Smooth muscle cell (in vitro differentiated cells): ENCODE measurements around the gene SULF2. TPM values are rescaled to one million over a fixed set of nuclear protein-coding genes. Genes with fewer than 3 reads are reported as not detected.

Experiments used
- DNase-seq: peaks from one replicate; lab custom pipeline; 2025; ENCODE audit not compliant: unreplicated experiment; lab: John Stamatoyannopoulos, UW
- H2AFZ ChIP-seq: fragments of 200-600 bp; sonication (generic); 2 replicates; pipeline ENCODE4 v1.6.0; 2016; ENCODE audit warnings: antibody characterized with exemption, low read depth, mild to moderate bottlenecking
- H3F3A ChIP-seq: fragments of 200-600 bp; sonication (generic); 2 replicates; pipeline ENCODE4 v1.6.0; 2017; ENCODE audit warnings: antibody characterized with exemption, low read depth
- H3K27ac ChIP-seq: fragments of 200-600 bp; sonication (generic); 2 replicates; pipeline ENCODE4 v1.5.1; 2016; ENCODE audit warnings: low read depth, mild to moderate bottlenecking
- H3K27me3 ChIP-seq: fragments of 200-600 bp; sonication (generic); 2 replicates; pipeline ENCODE4 v1.6.1; 2016; ENCODE audit warnings: low read depth, mild to moderate bottlenecking
- H3K36me3 ChIP-seq: fragments of 200-600 bp; sonication (generic); 2 replicates; pipeline ENCODE4 v1.5.1; 2016; ENCODE audit warnings: low read depth
- H3K4me1 ChIP-seq: fragments of 200-600 bp; sonication (generic); 2 replicates; pipeline ENCODE4 v1.5.1; 2016; ENCODE audit warnings: low read depth
- H3K4me2 ChIP-seq: fragments of 200-600 bp; sonication (generic); 2 replicates; pipeline ENCODE4 v1.6.0; 2016; ENCODE audit warnings: mild to moderate bottlenecking
- H3K4me3 ChIP-seq: fragments of 200-600 bp; sonication (generic); 2 replicates; pipeline ENCODE4 v1.5.1; 2016; ENCODE audit warnings: mild to moderate bottlenecking
- H3K79me2 ChIP-seq: fragments of 200-600 bp; sonication (generic); 2 replicates; pipeline ENCODE4 v1.6.0; 2016; ENCODE audit warnings: low read depth, mild to moderate bottlenecking
- H3K9ac ChIP-seq: fragments of 200-600 bp; sonication (generic); 2 replicates; pipeline ENCODE4 v1.6.0; 2016; ENCODE audit warnings: low read depth
- H3K9me3 ChIP-seq: fragments of 200-600 bp; sonication (generic); replicated peaks from 2 replicates; pipeline ENCODE4 v1.5.1; 2016; ENCODE audit warnings: low read depth
- H4K20me1 ChIP-seq: fragments of 200-600 bp; sonication (generic); 2 replicates; pipeline ENCODE4 v1.6.0; 2016; ENCODE audit warnings: low read depth
- CTCF ChIP-seq: fragments of 200-600 bp; sonication (generic); IDR thresholded peaks from 2 replicates; pipeline ENCODE4 v1.5.1; 2017; ENCODE audit warnings: borderline replicate concordance, mild to moderate bottlenecking, antibody characterized with exemption; ENCODE audit not compliant: insufficient read depth, poor library complexity, severe bottlenecking
- WGBS: methylation state at CpG from one replicate; pipeline ENCODE4 v1.1.7; 2016; ENCODE audit warnings: low lambda C conversion rate; 5-methylcytosine and 5-hydroxymethylcytosine counted together
- polyA plus RNA-seq: library from polyadenylated mRNA; unstranded; fragments of >200 nt; fragmentation: Nextera tagmentation; extraction: Ambion mirVana; gene quantifications from 2 replicates; pipeline ENCODE4 v1.2.1, GENCODE V29; 2016
- total RNA-seq: library from RNA; depleted of rRNA; stranded (reverse); fragments of >200 nt; gene quantifications from 2 replicates; pipeline ENCODE4 v1.2.3, GENCODE V29; 2014

SULF2 gene
- total and polyA plus RNA-seq, 2 experiments from 2014 or later: 109 to 144 TPM

- no peaks in the 10 kb centered on the region for H3F3A ChIP-seq
- no peaks in the 10 kb centered on the region for H3K36me3 ChIP-seq
Measured at GRCh38 chr20:47623206-47623605, 162.1 kb downstream of the SULF2 start.

GRCh38 chr20:47622118-47622665 lies 163.1 kb downstream of the SULF2 start:
- peaks cover 9% of the 10 kb centered on the region for H3K79me2 ChIP-seq
- no peaks in the 10 kb centered on the region for H3F3A ChIP-seq
- no peaks in the 10 kb centered on the region for H3K36me3 ChIP-seq
- H4K20me1 ChIP-seq: peaks cover 15% of the 10 kb centered on the region
- no peak overlapping the region for H2AFZ ChIP-seq
- no peak overlapping the region for H3K4me2 ChIP-seq
- no peak for TF ChIP-seq CTCF
- no peak overlapping the region for H3K4me3 ChIP-seq
- H3K4me1 ChIP-seq: no peaks in the 10 kb centered on the region
- WGBS: 98% methylated on average over 9 of the region's 9 CpGs
- no peaks in the 10 kb centered on the region for H3K9me3 ChIP-seq
- no peaks in the 10 kb centered on the region for H3K27me3 ChIP-seq
- H3K9ac ChIP-seq: no peak overlapping the region
- H3K27ac ChIP-seq: no peak overlapping the region
- no peak for DNase-seq

More at GRCh38 chr20:47623206-47623605, 162.1 kb downstream of the SULF2 start:
- no peak overlapping the region for H3K4me2 ChIP-seq
- H3K79me2 ChIP-seq: peaks cover 3% of the 10 kb centered on the region
- 95% methylated on average over 2 of the region's 2 CpGs for WGBS
- no peaks in the 10 kb centered on the region for H3K9me3 ChIP-seq
- H3K4me3 ChIP-seq: no peak overlapping the region
- peaks cover 15% of the 10 kb centered on the region for H4K20me1 ChIP-seq
- no peaks in the 10 kb centered on the region for H3K4me1 ChIP-seq
- no peak for TF ChIP-seq CTCF
- H3K27me3 ChIP-seq: no peaks in the 10 kb centered on the region
- no peak for DNase-seq
- no peak overlapping the region for H2AFZ ChIP-seq
- no peak overlapping the region for H3K9ac ChIP-seq
- H3K27ac ChIP-seq: no peak overlapping the region

GRCh38 chr20:47620808-47621805 lies 164.2 kb downstream of the SULF2 start:
- DNase-seq: no peak
- Histone ChIP-seq H3K27me3 (no peaks in the 10 kb centered on the region), H3F3A (no peaks in the 10 kb centered on the region), H3K79me2 (peaks cover 9% of the 10 kb centered on the region), H3K4me3 (no peak overlapping the region), H3K4me1 (no peaks in the 10 kb centered on the region), H4K20me1 (peaks cover 15% of the 10 kb centered on the region), H2AFZ (no peak overlapping the region), H3K27ac (no peak overlapping the region), H3K36me3 (no peaks in the 10 kb centered on the region), H3K9ac (no peak overlapping the region), H3K4me2 (no peak overlapping the region), H3K9me3 (no peaks in the 10 kb centered on the region)
- 71% methylated on average over 8 of the region's 8 CpGs for WGBS
- TF ChIP-seq CTCF: peak; percentile 94
